SJSA1 (cell line): ENCODE data around the gene SUSD2. TPM values are rescaled to one million over a fixed set of nuclear protein-coding genes. Genes with fewer than 3 reads are reported as not detected.
"Not testable (repeated sequence)": the region's sequence is repeated elsewhere in the genome, so short reads cannot be mapped to it uniquely, and the experiment has no call there.

Experiments used
- DNase-seq, 2 experiments: peaks; one replicate each; pipeline ENCODE4 v3.0.0-alpha.2; 2015 to 2020; ENCODE audit warnings: low spot score in 2 of 2, low read depth in 1 of 2
- H3K27ac ChIP-seq: fragments of 250-450 bp; sonication (Bioruptor Pico); 2 replicates; pipeline ENCODE4 v1.5.1; 2020; ENCODE audit warnings: mild to moderate bottlenecking, moderate library complexity
- H3K27me3 ChIP-seq: fragments of 250-450 bp; sonication (Bioruptor Pico); replicated peaks from 2 replicates; pipeline ENCODE4 v1.5.1; 2020; ENCODE audit warnings: mild to moderate bottlenecking, moderate library complexity
- H3K36me3 ChIP-seq: fragments of 250-450 bp; sonication (Bioruptor Pico); 2 replicates; pipeline ENCODE4 v1.5.1; 2020; ENCODE audit warnings: mild to moderate bottlenecking
- H3K4me1 ChIP-seq: fragments of 250-450 bp; sonication (Bioruptor Pico); replicated peaks from 2 replicates; pipeline ENCODE4 v1.6.1; 2021; ENCODE audit warnings: mild to moderate bottlenecking
- H3K4me3 ChIP-seq: fragments of 250-450 bp; sonication (Bioruptor Pico); 2 replicates; pipeline ENCODE4 v1.5.1; 2020; ENCODE audit warnings: mild to moderate bottlenecking
- H3K9me3 ChIP-seq: fragments of 250-450 bp; sonication (Bioruptor Pico); replicated peaks from 2 replicates; pipeline ENCODE4 v1.5.1; 2020; ENCODE audit warnings: mild to moderate bottlenecking
- total RNA-seq: library from RNA; depleted of rRNA; stranded (reverse); fragments of >200 nt; shearing (Covaris generic); gene quantifications from 2 replicates; pipeline ENCODE4 v1.2.3, GENCODE V29; 2014

SUSD2 gene
- total RNA-seq, 1 experiment from 2014 or later, result 0.05 TPM

GRCh38 chr22:24210409-24210808 lies 29.1 kb downstream of the SUSD2 start:
- H3K27ac ChIP-seq, H3K9me3 ChIP-seq, H3K27me3 ChIP-seq, H3K4me3 ChIP-seq, H3K36me3 ChIP-seq, DNase-seq: not testable (repeated sequence)
- peaks cover 44% of the 10 kb centered on the region for H3K4me1 ChIP-seq

GRCh38 chr22:24211716-24212115 lies 30.4 kb downstream of the SUSD2 start:
- H3K36me3 ChIP-seq, H3K27me3 ChIP-seq, H3K27ac ChIP-seq, H3K9me3 ChIP-seq, DNase-seq, H3K4me3 ChIP-seq: not testable (repeated sequence)
- peaks cover 33% of the 10 kb centered on the region for H3K4me1 ChIP-seq

GRCh38 chr22:24213111-24213510 lies 31.8 kb downstream of the SUSD2 start:
- not testable (repeated sequence) for H3K4me3 ChIP-seq, H3K36me3 ChIP-seq, H3K27ac ChIP-seq, DNase-seq, H3K9me3 ChIP-seq, H3K27me3 ChIP-seq
- H3K4me1 ChIP-seq, result peaks cover 21% of the 10 kb centered on the region

GRCh38 chr22:24214467-24215285 lies 33.4 kb downstream of the SUSD2 start:
- Histone ChIP-seq H3K27me3 (no peaks in the 10 kb centered on the region), H3K4me1 (peaks cover 6% of the 10 kb centered on the region)

GRCh38 chr22:24216541-24217209 lies 35.4 kb downstream of the SUSD2 start:
- Histone ChIP-seq H3K9me3 (no peaks in the 10 kb centered on the region), H3K27ac (no peak overlapping the region), H3K4me1 (no peaks in the 10 kb centered on the region), H3K27me3 (no peaks in the 10 kb centered on the region), H3K4me3 (no peak overlapping the region), H3K36me3 (no peaks in the 10 kb centered on the region)
- DNase-seq, result no peak

More at GRCh38 chr22:24214467-24215285, 33.4 kb downstream of the SUSD2 start:
- H3K4me3 ChIP-seq, result no peak overlapping the region
- no peak overlapping the region for H3K27ac ChIP-seq
- H3K9me3 ChIP-seq, result no peaks in the 10 kb centered on the region
- no peak for DNase-seq
- no peaks in the 10 kb centered on the region for H3K36me3 ChIP-seq

- no peak overlapping the region for H3K27ac ChIP-seq
- no peaks in the 10 kb centered on the region for H3K4me1 ChIP-seq
- H3K27me3 ChIP-seq, result no peaks in the 10 kb centered on the region
- no peaks in the 10 kb centered on the region for H3K36me3 ChIP-seq
- no peaks in the 10 kb centered on the region for H3K9me3 ChIP-seq
- no peak overlapping the region for H3K4me3 ChIP-seq
- DNase-seq, result no peak
Measured at GRCh38 chr22:24217384-24217783, 36.1 kb downstream of the SUSD2 start.

- H3K27ac ChIP-seq, result no peak overlapping the region
- no peaks in the 10 kb centered on the region for H3K27me3 ChIP-seq
- H3K9me3 ChIP-seq, result peaks cover 1% of the 10 kb centered on the region; the same call in 1 of the 2 replicates
- DNase-seq, result no peak
- H3K4me1 ChIP-seq, result no peaks in the 10 kb centered on the region
- peaks cover 1% of the 10 kb centered on the region; the same call in 1 of the 2 replicates for H3K36me3 ChIP-seq
- no peak overlapping the region for H3K4me3 ChIP-seq
Measured at GRCh38 chr22:24219750-24220149, 38.5 kb downstream of the SUSD2 start.

GRCh38 chr22:24224468-24224867 lies 43.2 kb downstream of the SUSD2 start:
- H3K9me3 ChIP-seq, result peaks cover 6% of the 10 kb centered on the region; the same call in 1 of the 2 replicates
- H3K36me3 ChIP-seq, result peaks cover 4% of the 10 kb centered on the region; the same call in 1 of the 2 replicates
- DNase-seq, result no peak
- no peaks in the 10 kb centered on the region for H3K4me1 ChIP-seq
- no peak overlapping the region for H3K4me3 ChIP-seq
- H3K27me3 ChIP-seq, result no peaks in the 10 kb centered on the region
- H3K27ac ChIP-seq, result no peak overlapping the region

GRCh38 chr22:24225044-24225601 lies 43.8 kb downstream of the SUSD2 start:
- no peaks in the 10 kb centered on the region for H3K27me3 ChIP-seq
- peaks cover 6% of the 10 kb centered on the region; the same call in 1 of the 2 replicates for H3K9me3 ChIP-seq
- no peak for DNase-seq
- H3K4me3 ChIP-seq, result no peak overlapping the region
- H3K4me1 ChIP-seq, result no peaks in the 10 kb centered on the region
- peaks cover 4% of the 10 kb centered on the region; the same call in 1 of the 2 replicates for H3K36me3 ChIP-seq
- no peak overlapping the region for H3K27ac ChIP-seq

- Histone ChIP-seq H3K4me1 (no peaks in the 10 kb centered on the region), H3K9me3 (peaks cover 6% of the 10 kb centered on the region; the same call in 1 of the 2 replicates), H3K4me3 (no peak overlapping the region), H3K27ac (no peak overlapping the region), H3K27me3 (no peaks in the 10 kb centered on the region), H3K36me3 (peaks cover 4% of the 10 kb centered on the region; the same call in 1 of the 2 replicates)
- DNase-seq, result no peak
Measured at GRCh38 chr22:24225951-24226350, 44.7 kb downstream of the SUSD2 start.

- no peak for DNase-seq
- no peaks in the 10 kb centered on the region for H3K27me3 ChIP-seq
- no peaks in the 10 kb centered on the region for H3K36me3 ChIP-seq
- no peak overlapping the region for H3K4me3 ChIP-seq
- H3K9me3 ChIP-seq, result no peaks in the 10 kb centered on the region
- H3K4me1 ChIP-seq, result no peaks in the 10 kb centered on the region
- H3K27ac ChIP-seq, result no peak overlapping the region
Measured at GRCh38 chr22:24230911-24231656, 49.8 kb downstream of the SUSD2 start.

GRCh38 chr22:24231706-24232105 lies 50.4 kb downstream of the SUSD2 start:
- no peak overlapping the region for H3K27ac ChIP-seq
- no peaks in the 10 kb centered on the region for H3K36me3 ChIP-seq
- H3K4me1 ChIP-seq, result no peaks in the 10 kb centered on the region
- H3K27me3 ChIP-seq, result no peaks in the 10 kb centered on the region
- H3K4me3 ChIP-seq, result no peak overlapping the region
- H3K9me3 ChIP-seq, result no peaks in the 10 kb centered on the region
- DNase-seq, result no peak

- H3K27me3 ChIP-seq, result no peaks in the 10 kb centered on the region
- no peak overlapping the region for H3K27ac ChIP-seq
- no peaks in the 10 kb centered on the region for H3K36me3 ChIP-seq
- H3K9me3 ChIP-seq, result no peaks in the 10 kb centered on the region
- no peak for DNase-seq
- H3K4me1 ChIP-seq, result no peaks in the 10 kb centered on the region
- H3K4me3 ChIP-seq, result no peak overlapping the region
Measured at GRCh38 chr22:24232124-24232523, 50.8 kb downstream of the SUSD2 start.
